ENCODE data around the gene TTBK1.

GRCh38 chr6:43307451-43308100 is 64.3 kb downstream of the TTBK1 start:
- TF ChIP-seq POLR2A (IDR thresholded peaks at IDR 0.05) (no peak), CTCF (IDR thresholded peaks at IDR 0.05) (no peak), POLR2AphosphoS5 (IDR thresholded peaks at IDR 0.05) (no peak), EP300 (IDR thresholded peaks at IDR 0.05) (no peak)

Measured in upper lobe of left lung (tissue), 4 donors.